CD14-positive monocyte (primary cell): ENCODE data around the gene CHID1. TPM values are rescaled to one million over a fixed set of nuclear protein-coding genes. Genes with fewer than 3 reads are reported as not detected.
A peak's percentile ranks its signal among the peaks of the same experiment; 100 is the strongest.

Experiments
- DNase-seq, 3 donors: peaks; one replicate each; pipeline ENCODE4 v3.0.0-alpha.2; 2011 to 2022
- H2AFZ ChIP-seq: 2 replicates; pipeline ENCODE4 v1.6.0; 2012; ENCODE audit warnings: mild to moderate bottlenecking, low read depth, low read length, inconsistent platforms; ENCODE audit not compliant: insufficient read depth, poor library complexity, severe bottlenecking
- H3K27ac ChIP-seq, 2 donors: 1 replicate in 1 of 2; 2 replicates in 1 of 2; pipeline ENCODE4 v1.5.1; 2012 to 2013; ENCODE audit warnings: low read length in 2 of 2, control low read depth in 1 of 2, inconsistent platforms in 1 of 2, low read depth in 1 of 2, mild to moderate bottlenecking in 1 of 2
- H3K27me3 ChIP-seq, 2 donors: one replicate each; pipeline versions ENCODE4 v1.6.0 to v1.6.1; 2011 to 2013; ENCODE audit warnings: low read length in 2 of 2; ENCODE audit not compliant: control insufficient read depth in 2 of 2, insufficient read depth in 2 of 2
- H3K36me3 ChIP-seq, 2 donors: replicated peaks in 1 of 2; 1 replicate in 1 of 2; 2 replicates in 1 of 2; pipeline versions ENCODE4 v1.5.1 to v1.6.1; 2012 to 2013; ENCODE audit warnings: low read length in 2 of 2, control low read depth in 1 of 2, inconsistent platforms in 1 of 2, mild to moderate bottlenecking in 1 of 2; ENCODE audit not compliant: insufficient read depth in 2 of 2, control insufficient read depth in 1 of 2
- H3K4me1 ChIP-seq, 2 donors: 1 replicate in 1 of 2; 2 replicates in 1 of 2; pipeline versions ENCODE4 v1.5.1 to v1.6.1; 2012 to 2013; ENCODE audit warnings: low read length in 2 of 2, control low read depth in 1 of 2, inconsistent platforms in 1 of 2, mild to moderate bottlenecking in 1 of 2, moderate library complexity in 1 of 2; ENCODE audit not compliant: insufficient read depth in 2 of 2, control insufficient read depth in 1 of 2
- H3K4me2 ChIP-seq: replicated peaks from 2 replicates; pipeline ENCODE3; 2012; ENCODE audit warnings: low read length, moderate library complexity, mild to moderate bottlenecking; ENCODE audit not compliant: poor library complexity, severe bottlenecking; ENCODE audit errors: extremely low read depth
- H3K4me3 ChIP-seq, 3 experiments: fragments of 200-600 bp in 1 of 3; sonication (generic) in 1 of 3; replicated peaks in 1 of 3; 1 replicate in 2 of 3; 2 replicates in 1 of 3; pipeline ENCODE4 v1.5.1; 2011 to 2013; ENCODE audit warnings: low read length in 3 of 3, mild to moderate bottlenecking in 3 of 3, control low read depth in 2 of 3, low read depth in 2 of 3, inconsistent platforms in 1 of 3, moderate library complexity in 1 of 3
- H3K79me2 ChIP-seq: 2 replicates; pipeline ENCODE4 v1.6.0; 2012; ENCODE audit warnings: mild to moderate bottlenecking, control low read depth, inconsistent platforms, low read length, moderate library complexity; ENCODE audit not compliant: insufficient read depth
- H3K9ac ChIP-seq: 2 replicates; pipeline ENCODE4 v1.6.0; 2017; ENCODE audit warnings: low read length, mild to moderate bottlenecking; ENCODE audit not compliant: insufficient read depth, poor library complexity, severe bottlenecking
- H3K9me3 ChIP-seq, 2 donors: replicated peaks in 1 of 2; 1 replicate in 1 of 2; 2 replicates in 1 of 2; pipeline versions ENCODE4 v1.5.1 to v1.6.1; 2012 to 2013; ENCODE audit warnings: low read length in 2 of 2, control low read depth in 1 of 2; ENCODE audit not compliant: control insufficient read depth in 1 of 2, insufficient read depth in 1 of 2
- H4K20me1 ChIP-seq: 2 replicates; pipeline ENCODE4 v1.6.0; 2012; ENCODE audit warnings: mild to moderate bottlenecking, low read length, control low read depth, moderate library complexity; ENCODE audit not compliant: insufficient read depth
- H3K27ac Mint-ChIP-seq, 7 donors: one replicate each; pipeline ENCODE4 v1.8.0; 2020; ENCODE audit warnings: mild to moderate bottlenecking in 7 of 7, mixed read lengths in 7 of 7, moderate library complexity in 6 of 7, inconsistent platforms in 2 of 7
- H3K27me3 Mint-ChIP-seq, 3 donors: one replicate each; pipeline ENCODE4 v1.8.0; 2021 to 2022; ENCODE audit warnings: low read depth in 3 of 3, mild to moderate bottlenecking in 3 of 3, mixed read lengths in 3 of 3, moderate library complexity in 3 of 3, inconsistent platforms in 1 of 3
- H3K36me3 Mint-ChIP-seq, 2 donors: one replicate each; pipeline ENCODE4 v1.8.0; 2020; ENCODE audit warnings: mixed read lengths in 2 of 2, inconsistent platforms in 1 of 2, mild to moderate bottlenecking in 1 of 2
- H3K4me1 Mint-ChIP-seq: one replicate; pipeline ENCODE4 v1.8.0; 2020; ENCODE audit warnings: mild to moderate bottlenecking, mixed read lengths
- H3K4me3 Mint-ChIP-seq, 2 donors: one replicate each; pipeline ENCODE4 v1.8.0; 2020; ENCODE audit warnings: mild to moderate bottlenecking in 2 of 2, mixed read lengths in 2 of 2, moderate library complexity in 1 of 2
- H3K9me3 Mint-ChIP-seq, 7 donors: one replicate each; pipeline ENCODE4 v1.8.0; 2020 to 2022; ENCODE audit warnings: mixed read lengths in 7 of 7, mild to moderate bottlenecking in 6 of 7, moderate library complexity in 6 of 7, inconsistent platforms in 2 of 7
- CTCF ChIP-seq: fragments of 200-600 bp; IDR thresholded peaks from one replicate; pipeline ENCODE4 v1.8.0; 2022; ENCODE audit warnings: antibody characterized with exemption, mild to moderate bottlenecking
- WGBS: methylation state at CpG from one replicate; pipeline ENCODE4 v1.1.5; 2013; ENCODE audit warnings: missing lambda C conversion rate; ENCODE audit not compliant: insufficient coverage; 5-methylcytosine and 5-hydroxymethylcytosine counted together
- intact Hi-C, 2 donors: fragments of 100-400 bp; cut with micrococcal nuclease; formaldehyde crosslinking; loops; one replicate each; pipeline versions ENCODE4 v1.15.0 to v1.15.1; 2023
- polyA plus RNA-seq, 3 donors: library from polyadenylated mRNA; depleted of rRNA in 1 of 3; unstranded in 2 of 3; stranded (reverse) in 1 of 3; fragments of 300-500 nt in 2 of 3; fragments of >200 nt in 1 of 3; fragmentation: Illumina TruSeq in 2 of 3; gene quantifications; 1 replicate in 2 of 3; 2 replicates in 1 of 3; pipeline ENCODE4 v1.2.3, GENCODE V29; 2012 to 2021

Gene CHID1
- polyA plus RNA-seq, 3 donors = 23.2 to 45.4 (median 45.0) TPM

GRCh38 chr11:843086-843734 is 67.4 kb downstream of the CHID1 start:
- Histone ChIP-seq H3K4me3 (peak overlapping the region; percentile 88 to 94 (median 92)), H3K4me1 (peaks cover 40 to 69% of the 10 kb centered on the region in 2 donors), H2AFZ (peak overlapping the region; percentile 72), H3K27ac (peak overlapping the region; percentile 70 to 93), H3K9ac (peak overlapping the region; percentile 95), H3K36me3 (peaks cover 21 to 24% of the 10 kb centered on the region in 2 donors), H4K20me1 (peaks cover 74% of the 10 kb centered on the region), H3K79me2 (peaks cover 29% of the 10 kb centered on the region), H3K9me3 (no peaks in the 10 kb centered on the region), H3K4me2 (peak overlapping the region; percentile 88), H3K27me3 (peaks cover 0 to 2% of the 10 kb centered on the region in 2 donors)
- no peak for TF ChIP-seq CTCF
- H3K27me3 Mint-ChIP-seq = peaks cover 0 to 17% (median 10%) of the 10 kb centered on the region in 3 donors
- peak overlapping the region; percentile 63 to 91 (median 84) for H3K27ac Mint-ChIP-seq
- no peaks in the 10 kb centered on the region for H3K9me3 Mint-ChIP-seq
- H3K4me3 Mint-ChIP-seq = peak overlapping the region; percentile 87 to 88
- intact Hi-C loops = loop anchor here in 1 of 2 donors (5.0 kb wide), 1 partner anchor 36 kb away; the partner anchor contains the start of genes PIDD1 and RPLP2
- H3K36me3 Mint-ChIP-seq = peaks cover 25 to 28% of the 10 kb centered on the region in 2 donors
- under 1% methylated on average over 50 of the region's 53 CpGs for WGBS
- H3K4me1 Mint-ChIP-seq = peaks cover 43% of the 10 kb centered on the region
- DNase-seq = no peak

DNA sequence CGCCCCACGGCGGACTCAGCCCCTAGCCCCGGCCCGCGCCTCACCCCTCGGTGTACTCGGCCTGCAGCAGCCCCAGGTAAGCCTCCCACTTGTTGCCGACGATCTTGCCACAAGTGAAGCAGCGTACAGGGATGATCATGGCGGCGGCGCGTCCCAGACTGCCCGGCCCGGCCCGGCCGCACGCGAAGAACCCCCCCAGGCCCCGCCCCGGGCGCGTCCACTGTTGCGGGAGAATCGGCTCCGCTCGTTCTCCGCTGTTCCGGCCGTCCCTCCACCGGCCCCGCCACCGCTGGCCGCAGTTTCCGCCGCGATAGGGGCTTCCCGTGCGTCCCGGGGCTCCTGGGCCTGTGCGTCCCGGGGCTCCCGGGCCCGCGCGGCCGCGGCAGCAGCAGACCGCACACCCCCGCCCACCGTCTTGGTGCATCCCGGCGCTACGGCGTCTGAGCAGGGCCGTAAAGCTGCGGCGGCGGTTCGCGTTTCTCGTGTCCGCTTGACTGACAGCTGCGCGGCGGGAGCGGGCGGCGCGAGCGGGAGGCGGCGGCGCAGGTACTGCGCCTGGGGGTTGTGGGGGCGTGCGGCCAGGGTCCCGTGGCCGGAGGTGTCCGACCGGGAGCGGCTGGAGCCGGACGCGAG is 68.1 kb downstream of the CHID1 start, which contains the start of the genes POLR2L and TSPAN4:
POLR2L (minus strand) TSS at position 160 of the 633 bp plus-strand sequence; CDS start at position 139, 21 bp downstream.
TSPAN4 (plus strand) TSS at position 483 of the 633 bp plus-strand sequence. CDS start 7,453 bp downstream, outside the sequence.
- H3K4me1 Mint-ChIP-seq = peaks cover 43% of the 10 kb centered on the region
- DNase-seq = peak; percentile 83 to 87 (median 84)
- H3K27ac ChIP-seq = peak within 1 kb of the TSS; percentile 70 to 93
- H3K36me3 Mint-ChIP-seq = peaks cover 31 to 34% of the 10 kb centered on the region in 2 donors
- no peaks in the 10 kb centered on the region for H3K9me3 ChIP-seq
- H3K79me2 ChIP-seq = peaks cover 29% of the 10 kb centered on the region
- TF ChIP-seq CTCF = no peak
- H3K36me3 ChIP-seq = peaks cover 28 to 31% of the 10 kb centered on the region in 2 donors
- peak within 1 kb of the TSS; percentile 88 to 94 (median 92) for H3K4me3 ChIP-seq
- WGBS = under 1% methylated on average over 85 of the region's 87 CpGs
- H3K27me3 ChIP-seq = no peaks in the 10 kb centered on the region
- intact Hi-C loops = loop anchor here in 1 of 2 donors (5.0 kb wide), 1 partner anchor 35 kb away; the partner anchor contains the start of genes PIDD1 and RPLP2
- H3K9me3 Mint-ChIP-seq = no peaks in the 10 kb centered on the region
- H4K20me1 ChIP-seq = peaks cover 74% of the 10 kb centered on the region
- H3K4me2 ChIP-seq = peak within 1 kb of the TSS; percentile 88
- peaks cover 0 to 13% (median 8%) of the 10 kb centered on the region in 3 donors for H3K27me3 Mint-ChIP-seq
- peak within 1 kb of the TSS; percentile 72 for H2AFZ ChIP-seq
- H3K4me1 ChIP-seq = peaks cover 40 to 64% of the 10 kb centered on the region in 2 donors
- H3K9ac ChIP-seq = peak within 1 kb of the TSS; percentile 95
- H3K27ac Mint-ChIP-seq = peak within 1 kb of the TSS; percentile 72 to 91 (median 84)
- H3K4me3 Mint-ChIP-seq = peak within 1 kb of the TSS; percentile 88 to 93
